Activated naive CD8-positive, alpha-beta T cell treated with anti-CD3 and anti-CD28 coated beads for 36 hours (primary cell): ENCODE results near the gene MAP3K5. TPM values are rescaled to one million over a fixed set of nuclear protein-coding genes. Genes with fewer than 3 reads are reported as not detected.
A peak's percentile ranks its signal among the peaks of the same experiment; 100 is the strongest.

ENCODE experiments used
- DNase-seq: peaks from one replicate; pipeline ENCODE4 v3.0.0; 2021
- H3K27ac Mint-ChIP-seq: one replicate; pipeline ENCODE4 v1.8.0; 2022; ENCODE audit warnings: mild to moderate bottlenecking, moderate library complexity, mixed read lengths
- H3K27me3 Mint-ChIP-seq: one replicate; pipeline ENCODE4 v1.8.0; 2022; ENCODE audit warnings: mild to moderate bottlenecking, mixed read lengths
- H3K36me3 Mint-ChIP-seq: one replicate; pipeline ENCODE4 v1.8.0; 2021; ENCODE audit warnings: mild to moderate bottlenecking, mixed read lengths
- H3K4me1 Mint-ChIP-seq: one replicate; pipeline ENCODE4 v1.8.0; 2021; ENCODE audit warnings: mixed read lengths
- H3K4me3 Mint-ChIP-seq: one replicate; pipeline ENCODE4 v1.8.0; 2022; ENCODE audit warnings: mild to moderate bottlenecking, moderate library complexity, mixed read lengths
- H3K9me3 Mint-ChIP-seq: one replicate; pipeline ENCODE4 v1.8.0; 2022; ENCODE audit warnings: mixed read lengths
- total RNA-seq, 2 experiments: library from RNA; stranded (reverse); gene quantifications; one replicate each; pipeline ENCODE4 v1.2.3, GENCODE V29; 2021

MAP3K5 gene
- total RNA-seq, 2 experiments from 2014 or later = 3.5 to 3.9 TPM

GRCh38 chr6:136783495-136784270, 8.6 kb downstream of the MAP3K5 start:
- Mint-ChIP-seq H3K36me3 (peaks cover 15% of the 10 kb centered on the region), H3K4me1 (peaks cover 52% of the 10 kb centered on the region), H3K27me3 (no peaks in the 10 kb centered on the region), H3K9me3 (no peaks in the 10 kb centered on the region), H3K27ac (peak overlapping the region; percentile 35), H3K4me3 (peak overlapping the region; percentile 30)
- no peak for DNase-seq

GRCh38 chr6:136783021-136783420, 9.3 kb downstream of the MAP3K5 start:
- Mint-ChIP-seq H3K36me3 (peaks cover 9% of the 10 kb centered on the region), H3K4me3 (no peak overlapping the region), H3K4me1 (peaks cover 45% of the 10 kb centered on the region), H3K27me3 (no peaks in the 10 kb centered on the region), H3K9me3 (no peaks in the 10 kb centered on the region), H3K27ac (no peak overlapping the region)
- no peak for DNase-seq

- Mint-ChIP-seq H3K27ac (no peak overlapping the region), H3K9me3 (no peaks in the 10 kb centered on the region), H3K4me3 (no peak overlapping the region), H3K27me3 (no peaks in the 10 kb centered on the region), H3K36me3 (peaks cover 9% of the 10 kb centered on the region), H3K4me1 (peaks cover 39% of the 10 kb centered on the region)
- DNase-seq = no peak
Observed at GRCh38 chr6:136782021-136782770, 10.1 kb downstream of the MAP3K5 start.

GRCh38 chr6:136780972-136781371, 11.3 kb downstream of the MAP3K5 start:
- DNase-seq = no peak
- H3K4me1 Mint-ChIP-seq = peaks cover 37% of the 10 kb centered on the region
- no peak overlapping the region for H3K4me3 Mint-ChIP-seq
- H3K27me3 Mint-ChIP-seq = no peaks in the 10 kb centered on the region
- peaks cover 11% of the 10 kb centered on the region for H3K36me3 Mint-ChIP-seq
- H3K27ac Mint-ChIP-seq = no peak overlapping the region
- H3K9me3 Mint-ChIP-seq = no peaks in the 10 kb centered on the region

GRCh38 chr6:136779682-136780081, 12.6 kb downstream of the MAP3K5 start:
- Mint-ChIP-seq H3K27ac (no peak overlapping the region), H3K4me1 (peaks cover 32% of the 10 kb centered on the region), H3K9me3 (no peaks in the 10 kb centered on the region), H3K36me3 (peaks cover 14% of the 10 kb centered on the region), H3K27me3 (no peaks in the 10 kb centered on the region), H3K4me3 (no peak overlapping the region)
- no peak for DNase-seq

GRCh38 chr6:136777651-136778050, 14.6 kb downstream of the MAP3K5 start:
- no peaks in the 10 kb centered on the region for H3K27me3 Mint-ChIP-seq
- H3K4me3 Mint-ChIP-seq = no peak overlapping the region
- H3K9me3 Mint-ChIP-seq = no peaks in the 10 kb centered on the region
- H3K27ac Mint-ChIP-seq = no peak overlapping the region
- peaks cover 27% of the 10 kb centered on the region for H3K4me1 Mint-ChIP-seq
- H3K36me3 Mint-ChIP-seq = peaks cover 13% of the 10 kb centered on the region
- DNase-seq = no peak

GRCh38 chr6:136775548-136775947, 16.7 kb downstream of the MAP3K5 start:
- peaks cover 23% of the 10 kb centered on the region for H3K4me1 Mint-ChIP-seq
- no peak for DNase-seq
- no peak overlapping the region for H3K4me3 Mint-ChIP-seq
- no peak overlapping the region for H3K27ac Mint-ChIP-seq
- peaks cover 13% of the 10 kb centered on the region for H3K36me3 Mint-ChIP-seq
- no peaks in the 10 kb centered on the region for H3K27me3 Mint-ChIP-seq
- H3K9me3 Mint-ChIP-seq = no peaks in the 10 kb centered on the region

- no peak for DNase-seq
- peaks cover 13% of the 10 kb centered on the region for H3K36me3 Mint-ChIP-seq
- H3K9me3 Mint-ChIP-seq = no peaks in the 10 kb centered on the region
- H3K4me3 Mint-ChIP-seq = no peak overlapping the region
- H3K4me1 Mint-ChIP-seq = peaks cover 23% of the 10 kb centered on the region
- H3K27me3 Mint-ChIP-seq = no peaks in the 10 kb centered on the region
- no peak overlapping the region for H3K27ac Mint-ChIP-seq
Observed at GRCh38 chr6:136775081-136775480, 17.2 kb downstream of the MAP3K5 start.

GRCh38 chr6:136774228-136775041, 17.8 kb downstream of the MAP3K5 start:
- peaks cover 23% of the 10 kb centered on the region for H3K4me1 Mint-ChIP-seq
- peaks cover 2% of the 10 kb centered on the region for H3K27me3 Mint-ChIP-seq
- no peak overlapping the region for H3K27ac Mint-ChIP-seq

GRCh38 chr6:136773473-136773796, 18.8 kb downstream of the MAP3K5 start:
- Mint-ChIP-seq H3K36me3 (peaks cover 13% of the 10 kb centered on the region), H3K4me3 (no peak overlapping the region), H3K27me3 (peaks cover 3% of the 10 kb centered on the region), H3K9me3 (no peaks in the 10 kb centered on the region), H3K27ac (no peak overlapping the region), H3K4me1 (peaks cover 23% of the 10 kb centered on the region)
- DNase-seq = no peak

More at GRCh38 chr6:136774228-136775041, 17.8 kb downstream of the MAP3K5 start:
- DNase-seq = no peak
- Mint-ChIP-seq H3K4me3 (no peak overlapping the region), H3K9me3 (no peaks in the 10 kb centered on the region), H3K36me3 (peaks cover 13% of the 10 kb centered on the region)

GRCh38 chr6:136772685-136773472, 19.4 kb downstream of the MAP3K5 start:
- H3K4me1 Mint-ChIP-seq = peaks cover 24% of the 10 kb centered on the region
- H3K27me3 Mint-ChIP-seq = peaks cover 3% of the 10 kb centered on the region
- no peak overlapping the region for H3K27ac Mint-ChIP-seq
- DNase-seq = no peak
- no peaks in the 10 kb centered on the region for H3K9me3 Mint-ChIP-seq
- H3K4me3 Mint-ChIP-seq = no peak overlapping the region
- H3K36me3 Mint-ChIP-seq = peaks cover 13% of the 10 kb centered on the region

- Mint-ChIP-seq H3K36me3 (peaks cover 11% of the 10 kb centered on the region), H3K4me3 (no peak overlapping the region), H3K4me1 (peaks cover 32% of the 10 kb centered on the region), H3K27ac (no peak overlapping the region), H3K27me3 (peaks cover 3% of the 10 kb centered on the region), H3K9me3 (no peaks in the 10 kb centered on the region)
- no peak for DNase-seq
Observed at GRCh38 chr6:136771306-136771705, 21.0 kb downstream of the MAP3K5 start.

GRCh38 chr6:136769759-136770158, 22.5 kb downstream of the MAP3K5 start:
- no peaks in the 10 kb centered on the region for H3K9me3 Mint-ChIP-seq
- peaks cover 6% of the 10 kb centered on the region for H3K36me3 Mint-ChIP-seq
- no peak for DNase-seq
- H3K27ac Mint-ChIP-seq = no peak overlapping the region
- H3K4me1 Mint-ChIP-seq = peaks cover 34% of the 10 kb centered on the region
- H3K27me3 Mint-ChIP-seq = peaks cover 3% of the 10 kb centered on the region
- no peak overlapping the region for H3K4me3 Mint-ChIP-seq

GRCh38 chr6:136769124-136769523, 23.2 kb downstream of the MAP3K5 start:
- DNase-seq = no peak
- H3K27me3 Mint-ChIP-seq = peaks cover 3% of the 10 kb centered on the region
- H3K4me3 Mint-ChIP-seq = no peak overlapping the region
- H3K9me3 Mint-ChIP-seq = no peaks in the 10 kb centered on the region
- no peak overlapping the region for H3K27ac Mint-ChIP-seq
- H3K4me1 Mint-ChIP-seq = peaks cover 36% of the 10 kb centered on the region
- peaks cover 7% of the 10 kb centered on the region for H3K36me3 Mint-ChIP-seq
